HCT116 (cell line): ENCODE data around the gene EP300.

Experiments
- CTCF ChIP-seq, 3 experiments: fragments of 200-600 bp in 1 of 3; sonication (generic) in 1 of 3; IDR thresholded peaks in 2 of 3; conservative IDR thresholded peaks in 1 of 3; 2 replicates each; pipeline ENCODE4 v1.5.1; 2012 to 2017; ENCODE audit warnings: low read depth in 2 of 3, low read length in 2 of 3, antibody characterized with exemption in 1 of 3, borderline replicate concordance in 1 of 3, control low read depth in 1 of 3, mild to moderate bottlenecking in 1 of 3, mixed read lengths in 1 of 3, mixed run types in 1 of 3, moderate library complexity in 1 of 3; ENCODE audit not compliant: insufficient read depth in 1 of 3
- ELF1 ChIP-seq: IDR thresholded peaks from 2 replicates; pipeline ENCODE4 v1.6.1; 2012; ENCODE audit warnings: low read depth, borderline replicate concordance
- EZH2 ChIP-seq: fragments of 200-600 bp; sonication (generic); IDR thresholded peaks from 2 replicates; pipeline ENCODE4 v1.6.1; 2017; ENCODE audit warnings: antibody characterized with exemption, mixed run types
- EZH2phosphoT487 ChIP-seq: fragments of 200-600 bp; IDR thresholded peaks from 2 replicates; pipeline ENCODE4 v1.6.1; 2018; ENCODE audit warnings: antibody characterized with exemption, borderline replicate concordance
- JUND ChIP-seq: IDR thresholded peaks from 2 replicates; pipeline ENCODE4 v1.6.1; 2012
- POLR2A ChIP-seq: IDR thresholded peaks from 2 replicates; pipeline ENCODE4 v1.7.0; 2011; ENCODE audit warnings: borderline replicate concordance; ENCODE audit not compliant: insufficient read depth, insufficient read length; ENCODE audit errors: extremely low read depth
- POLR2AphosphoS5 ChIP-seq: IDR thresholded peaks from 2 replicates; pipeline ENCODE4 v1.6.1; 2011; ENCODE audit warnings: mild to moderate bottlenecking, low read depth, low read length, moderate library complexity
- RAD21 ChIP-seq: IDR thresholded peaks from 2 replicates; pipeline ENCODE4 v1.6.1; 2012; ENCODE audit warnings: low read depth, mild to moderate bottlenecking
- REST ChIP-seq: IDR thresholded peaks from 2 replicates; pipeline ENCODE4 v1.6.1; 2012; ENCODE audit warnings: low read depth
- SIN3A ChIP-seq: IDR thresholded peaks from 2 replicates; pipeline ENCODE4 v1.6.1; 2012; ENCODE audit warnings: low read depth
- SP1 ChIP-seq: IDR thresholded peaks from 2 replicates; pipeline ENCODE4 v1.6.1; 2012; ENCODE audit warnings: low read depth
- YY1 ChIP-seq: IDR thresholded peaks from 2 replicates; pipeline ENCODE4 v1.6.1; 2011; ENCODE audit warnings: low read length, low read depth, moderate library complexity, mild to moderate bottlenecking; ENCODE audit not compliant: insufficient replicate concordance; ENCODE audit errors: extremely low read depth
- ZNF274 ChIP-seq: fragments of 200-500 bp; sonication (Bioruptor generic); IDR thresholded peaks from 2 replicates; pipeline ENCODE4 v1.6.1; 2014; ENCODE audit warnings: mild to moderate bottlenecking, low read depth, low read length, inconsistent platforms
- TF ChIP-seq, protein P1 (sequence below): IDR thresholded peaks from 2 replicates; pipeline ENCODE4 v1.6.1; 2012

DNA sequence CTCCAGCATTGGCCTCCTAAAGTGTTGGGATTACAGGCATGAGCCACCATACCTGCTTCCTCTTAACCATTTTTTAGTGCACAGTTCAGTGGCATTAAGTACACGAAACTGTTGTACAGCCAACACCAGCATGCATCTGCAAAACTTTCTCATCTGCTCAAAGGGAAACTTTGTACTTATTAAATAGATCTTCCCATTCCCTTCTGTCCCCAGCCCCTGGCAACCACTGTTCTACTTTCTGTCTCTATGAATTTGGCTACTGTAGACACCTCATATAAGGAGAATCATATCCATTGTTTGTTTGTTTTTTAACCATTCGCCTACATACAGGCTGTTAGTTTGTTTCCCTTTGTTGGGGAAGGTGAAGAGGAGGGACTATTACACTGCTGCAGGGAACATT, 6.5 kb upstream of the EP300 start:
- TF ChIP-seq POLR2A: no peak
- TF ChIP-seq, protein P1, sequence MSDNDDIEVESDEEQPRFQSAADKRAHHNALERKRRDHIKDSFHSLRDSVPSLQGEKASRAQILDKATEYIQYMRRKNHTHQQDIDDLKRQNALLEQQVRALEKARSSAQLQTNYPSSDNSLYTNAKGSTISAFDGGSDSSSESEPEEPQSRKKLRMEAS: no peak
- no peak for TF ChIP-seq SP1
- TF ChIP-seq CTCF (IDR thresholded peaks at IDR 0.05 in 2 of 3, conservative IDR thresholded peaks at IDR 0.05 in 1 of 3; ENCODE audit: borderline replicate concordance in 1 of 3, insufficient read depth in 1 of 3, low read depth in 2 of 3, low read length in 2 of 3): no peak
- TF ChIP-seq ZNF274: no peak
- TF ChIP-seq JUND: no peak
- TF ChIP-seq RAD21: no peak
- no peak for TF ChIP-seq EZH2
- no peak for TF ChIP-seq POLR2AphosphoS5
- TF ChIP-seq REST: no peak
- TF ChIP-seq EZH2phosphoT487: no peak
- no peak for TF ChIP-seq ELF1
- no peak for TF ChIP-seq SIN3A
- TF ChIP-seq YY1: no peak
